Stomach smooth muscle (tissue), 2 donors: ENCODE results near the gene SYT2.
A peak's percentile ranks its signal among the peaks of the same experiment; 100 is the strongest.

Experiments used
- H3K27ac ChIP-seq: one replicate; pipeline ENCODE4 v1.7.0; 2013; ENCODE audit warnings: mild to moderate bottlenecking, low read length, inconsistent platforms
- H3K27me3 ChIP-seq, 2 donors: one replicate each; pipeline ENCODE4 v1.7.0; 2013; ENCODE audit warnings: low read length in 2 of 2; ENCODE audit not compliant: insufficient read depth in 2 of 2, control insufficient read depth in 1 of 2
- H3K36me3 ChIP-seq, 2 donors: one replicate each; pipeline ENCODE4 v1.7.0; 2013; ENCODE audit warnings: low read length in 2 of 2; ENCODE audit not compliant: control insufficient read depth in 2 of 2, insufficient read depth in 2 of 2
- H3K4me1 ChIP-seq: one replicate; pipeline ENCODE4 v1.7.0; 2013; ENCODE audit warnings: low read length; ENCODE audit not compliant: control insufficient read depth, insufficient read depth
- H3K4me3 ChIP-seq, 2 donors: one replicate each; pipeline ENCODE4 v1.7.0; 2013; ENCODE audit warnings: low read length in 2 of 2
- H3K9ac ChIP-seq, 2 donors: one replicate each; pipeline ENCODE4 v1.7.0; 2013; ENCODE audit warnings: low read length in 2 of 2, mild to moderate bottlenecking in 1 of 2
- H3K9me3 ChIP-seq, 2 donors: one replicate each; pipeline ENCODE4 v1.7.0; 2013; ENCODE audit warnings: low read length in 2 of 2; ENCODE audit not compliant: control insufficient read depth in 2 of 2
- donor health status: healthy.
- donor health status: Pancreatic carcinoma.

Gene SYT2

GRCh38 chr1:202571719-202572339, 138.4 kb downstream of the SYT2 start:
- Histone ChIP-seq H3K27ac (peak overlapping the region; percentile 85), H3K4me1 (peaks cover 67% of the 10 kb centered on the region), H3K9ac (peak overlapping the region in 1 of 2 donors; percentile 21), H3K4me3 (peak overlapping the region in 1 of 2 donors; percentile 29), H3K27me3 (no peaks in the 10 kb centered on the region), H3K9me3 (no peaks in the 10 kb centered on the region), H3K36me3 (peaks cover 51% of the 10 kb centered on the region in 2 donors)

GRCh38 chr1:202569393-202570322, 140.6 kb downstream of the SYT2 start:
- peaks cover 71% of the 10 kb centered on the region for H3K4me1 ChIP-seq
- H3K27me3 ChIP-seq, result no peaks in the 10 kb centered on the region
- H3K27ac ChIP-seq, result peak overlapping the region; percentile 85
- peaks cover 51 to 52% of the 10 kb centered on the region in 2 donors for H3K36me3 ChIP-seq
- H3K4me3 ChIP-seq, result no peak overlapping the region
- no peaks in the 10 kb centered on the region for H3K9me3 ChIP-seq
- no peak overlapping the region for H3K9ac ChIP-seq

GRCh38 chr1:202568826-202569225, 141.4 kb downstream of the SYT2 start:
- Histone ChIP-seq H3K27me3 (no peaks in the 10 kb centered on the region), H3K4me3 (no peak overlapping the region), H3K4me1 (peaks cover 66% of the 10 kb centered on the region), H3K27ac (peak overlapping the region; percentile 85), H3K36me3 (peaks cover 54 to 56% of the 10 kb centered on the region in 2 donors), H3K9me3 (no peaks in the 10 kb centered on the region), H3K9ac (peak overlapping the region in 1 of 2 donors; percentile 18)

GRCh38 chr1:202568410-202568809, 141.8 kb downstream of the SYT2 start:
- Histone ChIP-seq H3K36me3 (peaks cover 51 to 61% of the 10 kb centered on the region in 2 donors), H3K4me1 (peaks cover 66% of the 10 kb centered on the region), H3K27ac (peak overlapping the region; percentile 85), H3K9me3 (no peaks in the 10 kb centered on the region), H3K27me3 (no peaks in the 10 kb centered on the region), H3K4me3 (no peak overlapping the region), H3K9ac (peak overlapping the region in 1 of 2 donors; percentile 18)

- no peaks in the 10 kb centered on the region for H3K27me3 ChIP-seq
Observed at GRCh38 chr1:202567738-202568137, 142.5 kb downstream of the SYT2 start.

GRCh38 chr1:202565890-202566602, 144.2 kb downstream of the SYT2 start:
- Histone ChIP-seq H3K36me3 (peaks cover 40 to 58% of the 10 kb centered on the region in 2 donors), H3K4me1 (peaks cover 69% of the 10 kb centered on the region), H3K9ac (peak overlapping the region; percentile 36 to 40), H3K27me3 (no peaks in the 10 kb centered on the region), H3K4me3 (peak overlapping the region in 1 of 2 donors; percentile 15), H3K27ac (peak overlapping the region; percentile 85), H3K9me3 (no peaks in the 10 kb centered on the region)

More at GRCh38 chr1:202567738-202568137, 142.5 kb downstream of the SYT2 start:
- no peaks in the 10 kb centered on the region for H3K9me3 ChIP-seq
- peak overlapping the region; percentile 85 for H3K27ac ChIP-seq
- H3K9ac ChIP-seq, result peak overlapping the region in 1 of 2 donors; percentile 3
- peak overlapping the region; percentile 4 to 9 for H3K4me3 ChIP-seq
- H3K4me1 ChIP-seq, result peaks cover 67% of the 10 kb centered on the region
- peaks cover 45 to 60% of the 10 kb centered on the region in 2 donors for H3K36me3 ChIP-seq

- Histone ChIP-seq H3K27ac (peak overlapping the region; percentile 85), H3K4me1 (peaks cover 64% of the 10 kb centered on the region), H3K27me3 (no peaks in the 10 kb centered on the region), H3K36me3 (peaks cover 35 to 54% of the 10 kb centered on the region in 2 donors), H3K9ac (no peak overlapping the region), H3K9me3 (no peaks in the 10 kb centered on the region), H3K4me3 (no peak overlapping the region)
Observed at GRCh38 chr1:202564958-202565495, 145.2 kb downstream of the SYT2 start.

GRCh38 chr1:202563818-202564217, 146.4 kb downstream of the SYT2 start:
- Histone ChIP-seq H3K36me3 (peaks cover 25 to 45% of the 10 kb centered on the region in 2 donors), H3K27ac (peak overlapping the region; percentile 85), H3K9ac (no peak overlapping the region), H3K4me1 (peaks cover 56% of the 10 kb centered on the region), H3K27me3 (no peaks in the 10 kb centered on the region), H3K9me3 (no peaks in the 10 kb centered on the region), H3K4me3 (no peak overlapping the region)

GRCh38 chr1:202562444-202563060, 147.7 kb downstream of the SYT2 start:
- no peak overlapping the region for H3K9ac ChIP-seq
- H3K4me3 ChIP-seq, result peak overlapping the region in 1 of 2 donors; percentile 17
- H3K27me3 ChIP-seq, result no peaks in the 10 kb centered on the region
- peaks cover 46% of the 10 kb centered on the region for H3K4me1 ChIP-seq
- H3K36me3 ChIP-seq, result peaks cover 17 to 33% of the 10 kb centered on the region in 2 donors
- H3K9me3 ChIP-seq, result no peaks in the 10 kb centered on the region
- peak overlapping the region; percentile 85 for H3K27ac ChIP-seq
